ACC112 (cell line): ENCODE results near the gene MEFV.
A peak's percentile ranks its signal among the peaks of the same experiment; 100 is the strongest.
"Not testable (repeated sequence)": the region's sequence is repeated elsewhere in the genome, so short reads cannot be mapped to it uniquely, and the experiment has no call there.

Source experiments
- H2AFZ ChIP-seq: fragments of 200-600 bp; sonication (generic); one replicate; pipeline ENCODE4 v1.6.0; 2017; ENCODE audit warnings: antibody characterized with exemption, low read length; ENCODE audit not compliant: unreplicated experiment
- H3K27ac ChIP-seq: fragments of 200-600 bp; sonication (generic); 2 replicates; pipeline ENCODE4 v1.5.1; 2014; ENCODE audit warnings: low read depth, mild to moderate bottlenecking, antibody characterized with exemption, low read length, moderate library complexity
- H3K27me3 ChIP-seq: fragments of 200-600 bp; sonication (generic); 2 replicates; pipeline ENCODE4 v1.6.1; 2014; ENCODE audit warnings: mild to moderate bottlenecking, antibody characterized with exemption, low read length, moderate library complexity, mixed read lengths; ENCODE audit not compliant: insufficient read depth
- H3K36me3 ChIP-seq: fragments of 200-600 bp; sonication (generic); 2 replicates; pipeline ENCODE4 v1.6.1; 2016; ENCODE audit warnings: mild to moderate bottlenecking, antibody characterized with exemption, low read length, moderate library complexity, mixed read lengths; ENCODE audit not compliant: insufficient read depth
- H3K4me1 ChIP-seq: fragments of 200-600 bp; sonication (generic); one replicate; pipeline ENCODE4 v1.6.1; 2016; ENCODE audit warnings: low read length, mixed read lengths; ENCODE audit not compliant: insufficient read depth, unreplicated experiment, control insufficient read depth
- H3K4me3 ChIP-seq: fragments of 200-600 bp; sonication (generic); 2 replicates; pipeline ENCODE4 v1.5.1; 2014; ENCODE audit warnings: mild to moderate bottlenecking, low read depth, low read length
- H3K79me2 ChIP-seq: fragments of 200-600 bp; sonication (generic); one replicate; pipeline ENCODE4 v1.6.0; 2016; ENCODE audit warnings: low read length; ENCODE audit not compliant: control insufficient read depth, unreplicated experiment, insufficient read depth

MEFV gene

GRCh38 chr16:3283543-3284447 lies 27.4 kb upstream of the MEFV start:
- Histone ChIP-seq H2AFZ (no peak overlapping the region), H3K36me3 (peaks cover 35% of the 10 kb centered on the region), H3K4me1 (peaks cover 10% of the 10 kb centered on the region), H3K27ac (peak overlapping the region; percentile 97), H3K27me3 (no peaks in the 10 kb centered on the region), H3K4me3 (peak overlapping the region; percentile 89), H3K79me2 (peaks cover 46% of the 10 kb centered on the region)

DNA sequence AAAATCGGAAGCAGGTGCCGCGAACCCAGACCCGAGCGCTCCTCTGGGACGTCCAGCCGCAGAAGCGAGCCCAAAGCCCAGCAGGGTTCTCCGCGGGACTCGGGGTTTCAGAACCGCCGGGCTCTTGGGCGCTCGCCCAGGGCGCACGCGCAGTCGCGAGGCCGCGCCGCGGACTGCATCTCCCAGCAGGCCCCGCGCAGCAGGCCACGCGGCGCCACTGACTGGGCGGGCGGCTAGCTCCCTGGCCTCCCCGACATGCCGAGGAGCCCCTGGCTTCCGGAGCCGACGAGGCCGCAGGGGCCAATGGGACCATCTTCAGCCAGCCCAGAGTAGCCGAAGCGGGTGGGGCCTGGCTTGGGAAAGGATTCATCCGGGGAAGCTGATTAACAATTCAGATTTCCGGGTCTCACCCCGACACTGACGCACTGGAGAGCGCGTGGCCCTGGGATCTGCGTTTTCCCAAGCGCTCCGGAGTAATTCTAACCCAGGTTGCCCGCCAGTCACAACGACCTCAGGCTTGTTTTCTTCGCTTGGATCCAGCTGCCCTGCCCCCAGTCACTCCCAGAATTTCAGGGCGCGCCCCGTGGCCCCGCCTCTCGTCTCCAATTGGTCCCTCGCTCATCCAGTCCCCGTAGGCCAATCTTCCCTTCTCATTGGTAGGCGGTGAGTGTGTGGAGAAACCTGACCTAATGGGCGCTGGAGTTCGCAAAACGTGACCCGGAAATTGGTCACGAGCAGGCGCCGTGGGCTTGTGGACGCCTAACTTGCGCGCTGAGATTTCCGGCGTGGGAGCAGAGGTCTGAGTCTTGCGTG lies 26.5 kb upstream of the MEFV start, which contains the start of gene ZNF263:
TSS of gene ZNF263 (plus strand) at position 762 of the 813 bp plus-strand sequence. CDS start 328 bp downstream, outside the sequence.
- peak within 1 kb of the TSS; percentile 87 for H2AFZ ChIP-seq
- H3K79me2 ChIP-seq = peaks cover 40% of the 10 kb centered on the region
- H3K4me3 ChIP-seq = peak within 1 kb of the TSS; percentile 89
- peaks cover 26% of the 10 kb centered on the region for H3K36me3 ChIP-seq
- H3K27ac ChIP-seq = peak within 1 kb of the TSS; percentile 97
- peaks cover 10% of the 10 kb centered on the region for H3K4me1 ChIP-seq
- no peaks in the 10 kb centered on the region for H3K27me3 ChIP-seq

GRCh38 chr16:3282103-3282729 lies 25.8 kb upstream of the MEFV start:
- peak overlapping the region; percentile 97 for H3K27ac ChIP-seq
- no peaks in the 10 kb centered on the region for H3K27me3 ChIP-seq
- peak overlapping the region; percentile 87 for H2AFZ ChIP-seq
- H3K4me3 ChIP-seq = peak overlapping the region; percentile 89
- H3K79me2 ChIP-seq = peaks cover 37% of the 10 kb centered on the region
- H3K4me1 ChIP-seq = peaks cover 10% of the 10 kb centered on the region
- peaks cover 21% of the 10 kb centered on the region for H3K36me3 ChIP-seq

DNA sequence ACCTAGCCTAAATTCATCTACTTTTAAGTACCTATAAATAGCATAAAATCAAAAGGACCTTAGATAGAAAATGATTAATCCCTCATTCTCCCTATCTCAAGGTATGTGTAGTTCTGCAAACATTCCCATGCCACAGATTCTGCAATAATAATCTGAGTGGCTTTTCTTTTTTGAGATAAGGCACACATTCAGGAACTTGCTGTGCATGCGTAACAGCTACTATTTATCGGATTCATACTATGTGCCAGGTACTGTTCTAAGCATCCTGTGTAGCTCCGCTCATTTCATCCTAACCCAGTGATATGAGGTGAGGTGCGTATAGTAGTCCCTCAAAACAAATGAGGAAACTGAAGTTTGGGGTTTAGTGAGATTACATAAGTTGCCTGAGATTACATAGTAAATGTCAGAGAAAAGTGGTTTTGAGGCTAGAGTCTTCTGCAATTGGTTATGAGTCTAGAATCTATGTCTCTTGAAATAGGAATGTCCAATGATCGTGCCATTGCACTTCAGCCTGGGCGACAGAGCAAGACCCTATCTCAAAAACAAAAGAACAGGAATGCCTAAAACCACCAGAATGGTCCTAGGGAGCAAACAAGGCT lies 24.9 kb upstream of the MEFV start:
- Histone ChIP-seq H2AFZ (no peak overlapping the region), H3K4me1 (peaks cover 10% of the 10 kb centered on the region), H3K79me2 (peaks cover 30% of the 10 kb centered on the region), H3K4me3 (peak overlapping the region; percentile 89; the same call in 1 of the 2 replicates), H3K27ac (no peak overlapping the region), H3K27me3 (no peaks in the 10 kb centered on the region), H3K36me3 (peaks cover 13% of the 10 kb centered on the region)

DNA sequence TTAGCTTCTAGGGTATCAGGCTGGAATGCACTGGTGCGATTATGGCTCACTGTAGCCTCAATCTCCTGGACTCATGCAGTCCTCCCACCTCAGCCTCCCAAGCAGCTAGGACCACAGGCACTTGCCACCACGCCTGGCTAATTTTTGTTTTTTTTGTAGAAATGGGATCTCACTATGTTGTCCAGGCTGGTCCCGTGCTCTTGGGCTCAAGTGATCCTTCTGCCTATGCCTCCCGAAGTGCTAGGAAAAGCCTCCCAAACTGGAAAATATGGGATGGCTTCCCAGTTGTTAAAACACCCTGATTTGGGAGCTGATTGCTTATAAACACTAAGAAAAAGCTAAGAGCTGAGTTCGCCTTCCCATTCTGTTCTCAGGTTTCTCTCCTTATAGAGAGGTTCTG lies 20.2 kb upstream of the MEFV start:
- no peaks in the 10 kb centered on the region for H3K27me3 ChIP-seq
- no peak overlapping the region for H3K27ac ChIP-seq
- no peaks in the 10 kb centered on the region for H3K4me1 ChIP-seq
- H3K4me3 ChIP-seq = no peak overlapping the region
- H2AFZ ChIP-seq = no peak overlapping the region
- H3K79me2 ChIP-seq = no peaks in the 10 kb centered on the region
- no peaks in the 10 kb centered on the region for H3K36me3 ChIP-seq

GRCh38 chr16:3274947-3275346 lies 18.5 kb upstream of the MEFV start:
- H2AFZ ChIP-seq = no peak overlapping the region

GRCh38 chr16:3274490-3274889 lies 18.1 kb upstream of the MEFV start:
- H3K36me3 ChIP-seq = no peaks in the 10 kb centered on the region
- H2AFZ ChIP-seq = no peak overlapping the region
- H3K4me1 ChIP-seq = no peaks in the 10 kb centered on the region
- H3K4me3 ChIP-seq = no peak overlapping the region
- no peaks in the 10 kb centered on the region for H3K79me2 ChIP-seq
- no peaks in the 10 kb centered on the region for H3K27me3 ChIP-seq
- no peak overlapping the region for H3K27ac ChIP-seq

More at GRCh38 chr16:3274947-3275346, 18.5 kb upstream of the MEFV start:
- Histone ChIP-seq H3K4me3 (no peak overlapping the region), H3K27me3 (no peaks in the 10 kb centered on the region), H3K4me1 (no peaks in the 10 kb centered on the region), H3K27ac (no peak overlapping the region), H3K36me3 (no peaks in the 10 kb centered on the region), H3K79me2 (no peaks in the 10 kb centered on the region)

DNA sequence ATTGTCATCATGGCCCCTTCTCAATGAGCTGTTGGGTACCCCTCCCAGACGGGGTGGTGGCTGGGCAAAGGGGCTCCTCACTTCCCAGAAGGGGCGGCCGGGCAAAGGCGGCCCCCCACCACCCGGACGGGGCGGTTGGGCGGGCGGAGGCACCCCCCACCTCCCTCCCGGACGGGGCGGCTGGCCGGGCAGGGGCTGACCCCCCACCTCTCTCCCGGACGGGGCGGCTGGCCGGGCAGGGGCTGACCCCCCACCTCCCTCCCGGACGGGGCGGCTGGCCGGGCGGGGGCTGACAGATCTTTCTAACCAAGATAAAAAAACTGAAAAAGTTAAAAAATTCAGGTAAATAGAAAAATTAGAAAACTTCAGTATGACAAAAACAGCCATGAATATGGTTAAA lies 14.8 kb upstream of the MEFV start:
- H3K4me1 ChIP-seq, H3K27me3 ChIP-seq, H3K36me3 ChIP-seq, H3K79me2 ChIP-seq, H3K4me3 ChIP-seq, H2AFZ ChIP-seq, H3K27ac ChIP-seq: not testable (repeated sequence)

GRCh38 chr16:3270718-3271117 lies 14.3 kb upstream of the MEFV start:
- not testable (repeated sequence) for H3K4me1 ChIP-seq, H2AFZ ChIP-seq, H3K79me2 ChIP-seq, H3K36me3 ChIP-seq, H3K27ac ChIP-seq, H3K27me3 ChIP-seq, H3K4me3 ChIP-seq

- Histone ChIP-seq H3K27me3 (no peaks in the 10 kb centered on the region), H3K79me2 (peaks cover 3% of the 10 kb centered on the region), H3K36me3 (no peaks in the 10 kb centered on the region), H3K27ac (no peak overlapping the region), H3K4me3 (no peak overlapping the region), H2AFZ (no peak overlapping the region), H3K4me1 (no peaks in the 10 kb centered on the region)
Observed at GRCh38 chr16:3268294-3268693, 11.9 kb upstream of the MEFV start.
